Sigmoid colon (tissue), 4 donors: ENCODE data around the gene NTRK3.

Source experiments
- CTCF ChIP-seq, 4 experiments: fragments of 450-650 bp in 3 of 4; fragments of 200-600 bp in 1 of 4; IDR thresholded peaks; one replicate each; pipeline ENCODE4 v1.5.1; 2016 to 2019; ENCODE audit warnings: antibody characterized with exemption in 4 of 4, mild to moderate bottlenecking in 3 of 4, moderate library complexity in 2 of 4
- EP300 ChIP-seq, 4 donors: sonication (generic); formaldehyde crosslinking; IDR thresholded peaks; one replicate each; pipeline ENCODE4 v1.6.1; 2017; ENCODE audit warnings: antibody characterized with exemption in 4 of 4
- POLR2AphosphoS5 ChIP-seq, 4 donors: sonication (generic); formaldehyde crosslinking; IDR thresholded peaks; one replicate each; pipeline ENCODE4 v1.6.1; 2017; ENCODE audit warnings: antibody characterized with exemption in 4 of 4

GRCh38 chr15:88118035-88118434, 138.5 kb downstream of the NTRK3 start:
- TF ChIP-seq CTCF (IDR thresholded peaks at IDR 0.05) (no peak), EP300 (IDR thresholded peaks at IDR 0.05) (no peak), POLR2AphosphoS5 (IDR thresholded peaks at IDR 0.05) (no peak)
